Measurements from ENCODE around the gene PLXND1.

Gene PLXND1

GRCh38 chr3:129561619-129562248, 44.7 kb downstream of the PLXND1 start:
- no peak for DNase-seq (ENCODE audit: low read depth)

GRCh38 chr3:129560911-129561594, 45.4 kb downstream of the PLXND1 start:
- DNase-seq (ENCODE audit: low read depth): no peak

- DNase-seq (ENCODE audit: low read depth): no peak
These were observed 46.1 kb downstream of the PLXND1 start for GRCh38 chr3:129560269-129560787.

- no peak for DNase-seq (ENCODE audit: low read depth)
These were observed 46.9 kb downstream of the PLXND1 start for GRCh38 chr3:129559565-129560079.

- DNase-seq (ENCODE audit: low read depth): no peak
These were observed 47.5 kb downstream of the PLXND1 start for GRCh38 chr3:129558772-129559564.

GRCh38 chr3:129558081-129558771, 48.2 kb downstream of the PLXND1 start:
- no peak for DNase-seq (ENCODE audit: low read depth)

- DNase-seq (ENCODE audit: low read depth): no peak
These were observed 49.0 kb downstream of the PLXND1 start for GRCh38 chr3:129557548-129557894.

- DNase-seq (ENCODE audit: low read depth): no peak
These were observed 49.5 kb downstream of the PLXND1 start for GRCh38 chr3:129556890-129557547.

GRCh38 chr3:129556358-129556695, 50.1 kb downstream of the PLXND1 start:
- no peak for DNase-seq (ENCODE audit: low read depth)

- DNase-seq (ENCODE audit: low read depth): no peak
These were observed 50.7 kb downstream of the PLXND1 start for GRCh38 chr3:129555616-129556357.

GRCh38 chr3:129555153-129555550, 51.3 kb downstream of the PLXND1 start:
- DNase-seq (ENCODE audit: low read depth): no peak

GRCh38 chr3:129554356-129555152, 51.9 kb downstream of the PLXND1 start:
- DNase-seq (ENCODE audit: low read depth): no peak

GRCh38 chr3:129553719-129554118, 52.8 kb downstream of the PLXND1 start:
- DNase-seq (ENCODE audit: low read depth): no peak

GRCh38 chr3:129553171-129553570, 53.3 kb downstream of the PLXND1 start:
- DNase-seq (ENCODE audit: low read depth): no peak

- DNase-seq (ENCODE audit: low read depth): no peak
These were observed 54.0 kb downstream of the PLXND1 start for GRCh38 chr3:129552287-129553050.

- DNase-seq (ENCODE audit: low read depth): no peak
These were observed 56.7 kb downstream of the PLXND1 start for GRCh38 chr3:129549805-129550204.

- DNase-seq (ENCODE audit: low read depth): no peak
These were observed 57.3 kb downstream of the PLXND1 start for GRCh38 chr3:129549006-129549800.

Data from activated gamma-delta T cell treated with anti-CD3 and anti-CD28 coated beads, Interleukin-2, amount 50 U/mL, for 16 hours (primary cell).